ENCODE results near the gene CDH4. TPM values are rescaled to one million over a fixed set of nuclear protein-coding genes. Genes with fewer than 3 reads are reported as not detected.

Gene CDH4
- total and polyA plus RNA-seq, 2 donors from 2014 or later, result 1.1 TPM; not detected in 1

DNA sequence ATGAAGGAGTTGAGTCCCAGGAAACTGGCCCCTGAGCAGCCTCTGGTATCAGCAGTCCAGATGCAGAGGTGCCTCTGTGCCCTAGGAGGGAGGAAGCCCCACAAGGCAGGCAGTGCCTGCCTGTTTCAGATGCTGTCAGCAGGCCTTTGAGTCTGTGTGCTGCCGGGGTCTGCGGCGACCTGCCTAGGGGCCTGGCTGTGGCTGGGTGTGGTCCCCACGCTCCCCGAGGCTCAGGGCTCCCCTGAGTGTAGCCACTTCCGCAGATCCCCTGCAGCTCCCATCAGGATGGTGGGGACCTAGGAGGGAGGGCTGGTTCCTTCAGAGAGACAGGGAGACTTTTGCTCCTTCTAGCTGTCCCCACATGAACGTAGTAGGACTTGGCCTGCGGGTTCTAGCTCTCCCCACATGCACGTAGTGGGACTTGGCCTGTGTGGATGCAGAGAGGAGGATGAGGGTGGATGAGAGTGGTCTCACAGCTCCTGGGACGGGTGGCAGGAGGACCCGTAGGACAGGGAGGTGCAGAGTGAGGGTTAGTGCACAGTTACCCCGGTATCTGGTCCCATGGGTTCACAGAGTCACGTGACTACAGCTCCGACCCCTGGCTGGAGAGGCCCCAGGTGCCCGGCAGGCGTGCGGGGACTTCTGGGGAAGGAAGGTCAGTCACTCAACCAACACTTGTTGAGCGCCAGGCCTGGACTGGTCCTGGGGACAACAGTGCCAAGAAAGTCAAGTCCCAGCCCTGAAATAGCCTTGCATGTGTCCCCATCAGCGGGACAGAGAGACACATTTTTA is 41.0 kb downstream of the CDH4 start:
- TF ChIP-seq, protein P1, sequence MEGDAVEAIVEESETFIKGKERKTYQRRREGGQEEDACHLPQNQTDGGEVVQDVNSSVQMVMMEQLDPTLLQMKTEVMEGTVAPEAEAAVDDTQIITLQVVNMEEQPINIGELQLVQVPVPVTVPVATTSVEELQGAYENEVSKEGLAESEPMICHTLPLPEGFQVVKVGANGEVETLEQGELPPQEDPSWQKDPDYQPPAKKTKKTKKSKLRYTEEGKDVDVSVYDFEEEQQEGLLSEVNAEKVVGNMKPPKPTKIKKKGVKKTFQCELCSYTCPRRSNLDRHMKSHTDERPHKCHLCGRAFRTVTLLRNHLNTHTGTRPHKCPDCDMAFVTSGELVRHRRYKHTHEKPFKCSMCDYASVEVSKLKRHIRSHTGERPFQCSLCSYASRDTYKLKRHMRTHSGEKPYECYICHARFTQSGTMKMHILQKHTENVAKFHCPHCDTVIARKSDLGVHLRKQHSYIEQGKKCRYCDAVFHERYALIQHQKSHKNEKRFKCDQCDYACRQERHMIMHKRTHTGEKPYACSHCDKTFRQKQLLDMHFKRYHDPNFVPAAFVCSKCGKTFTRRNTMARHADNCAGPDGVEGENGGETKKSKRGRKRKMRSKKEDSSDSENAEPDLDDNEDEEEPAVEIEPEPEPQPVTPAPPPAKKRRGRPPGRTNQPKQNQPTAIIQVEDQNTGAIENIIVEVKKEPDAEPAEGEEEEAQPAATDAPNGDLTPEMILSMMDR (IDR thresholded peaks at IDR 0.05; ENCODE audit: borderline replicate concordance, extremely low read depth, insufficient read depth), result no peak
- Histone ChIP-seq H3K4me1 (ENCODE audit: control insufficient read depth in 2 of 3, insufficient read depth in 2 of 3, low read depth in 1 of 3, low read length in 3 of 3) (no peaks in the 10 kb centered on the region), H3K9ac (ENCODE audit: low read length in 3 of 3) (no peak overlapping the region), H3K4me3 (ENCODE audit: low read length in 3 of 3) (no peak overlapping the region), H3K27ac (ENCODE audit: low read depth in 2 of 2, low read length in 2 of 2) (no peak overlapping the region), H3K9me3 (ENCODE audit: control insufficient read depth in 2 of 3, insufficient read depth in 1 of 3, low read length in 3 of 3) (peaks cover 0 to 3% (median 0%) of the 10 kb centered on the region in 3 donors), H3K27me3 (ENCODE audit: control insufficient read depth, insufficient read depth, low read length) (no peaks in the 10 kb centered on the region), H3K36me3 (ENCODE audit: control insufficient read depth in 2 of 3, insufficient read depth in 3 of 3, low read length in 3 of 3) (no peaks in the 10 kb centered on the region)
- intact Hi-C loops (cut with DNase I), result no loop called here
- DNase-seq, result no peak
- FAIRE-seq, result no peak

- Histone ChIP-seq H3K27ac (ENCODE audit: low read depth in 2 of 2, low read length in 2 of 2) (no peak overlapping the region), H3K27me3 (ENCODE audit: control insufficient read depth, insufficient read depth, low read length) (no peaks in the 10 kb centered on the region), H3K9ac (ENCODE audit: low read length in 3 of 3) (no peak overlapping the region), H3K36me3 (ENCODE audit: control insufficient read depth in 2 of 3, insufficient read depth in 3 of 3, low read length in 3 of 3) (no peaks in the 10 kb centered on the region), H3K9me3 (ENCODE audit: control insufficient read depth in 2 of 3, insufficient read depth in 1 of 3, low read length in 3 of 3) (peaks cover 0 to 3% (median 0%) of the 10 kb centered on the region in 3 donors), H3K4me3 (ENCODE audit: low read length in 3 of 3) (no peak overlapping the region), H3K4me1 (ENCODE audit: control insufficient read depth in 2 of 3, insufficient read depth in 2 of 3, low read depth in 1 of 3, low read length in 3 of 3) (no peaks in the 10 kb centered on the region)
- FAIRE-seq, result no peak
- DNase-seq, result no peak
- TF ChIP-seq, protein P1 (IDR thresholded peaks at IDR 0.05; ENCODE audit: borderline replicate concordance, extremely low read depth, insufficient read depth), result no peak
- intact Hi-C loops (cut with DNase I), result no loop called here
Observed at GRCh38 chr20:61293951-61294350, 41.9 kb downstream of the CDH4 start.

DNA sequence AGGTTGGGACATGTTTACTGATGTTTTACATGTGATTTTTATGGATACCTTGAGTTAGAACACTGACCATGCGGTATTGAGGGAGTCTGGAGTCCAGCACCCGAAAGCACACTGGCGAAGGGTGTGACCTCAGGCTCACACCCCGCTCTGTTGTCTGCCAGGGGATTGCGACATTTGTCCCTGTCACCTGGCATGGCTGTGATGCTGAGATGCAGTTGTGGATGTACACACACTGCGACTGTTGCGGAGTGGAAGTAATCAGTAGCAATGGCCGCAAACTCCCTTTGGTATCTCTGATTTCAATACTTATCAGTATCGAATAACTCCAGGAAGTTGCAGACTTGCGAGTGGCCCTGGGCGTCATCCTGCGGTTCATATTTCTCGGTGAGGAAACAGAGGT is 43.2 kb downstream of the CDH4 start:
- TF ChIP-seq, protein P1 (IDR thresholded peaks at IDR 0.05; ENCODE audit: borderline replicate concordance, extremely low read depth, insufficient read depth), result no peak
- Histone ChIP-seq H3K36me3 (ENCODE audit: control insufficient read depth in 2 of 3, insufficient read depth in 3 of 3, low read length in 3 of 3) (no peaks in the 10 kb centered on the region), H3K27ac (ENCODE audit: low read depth in 2 of 2, low read length in 2 of 2) (no peak overlapping the region), H3K4me1 (ENCODE audit: control insufficient read depth in 2 of 3, insufficient read depth in 2 of 3, low read depth in 1 of 3, low read length in 3 of 3) (no peaks in the 10 kb centered on the region), H3K4me3 (ENCODE audit: low read length in 3 of 3) (no peak overlapping the region), H3K9me3 (ENCODE audit: control insufficient read depth in 2 of 3, insufficient read depth in 1 of 3, low read length in 3 of 3) (peaks cover 0 to 3% (median 0%) of the 10 kb centered on the region in 3 donors), H3K27me3 (ENCODE audit: control insufficient read depth, insufficient read depth, low read length) (no peaks in the 10 kb centered on the region), H3K9ac (ENCODE audit: low read length in 3 of 3) (no peak overlapping the region)
- FAIRE-seq, result no peak
- intact Hi-C loops (cut with DNase I), result no loop called here
- DNase-seq, result no peak

Measured in kidney (tissue), 14 donors.